Right atrium auricular region (tissue), 2 donors: ENCODE results near the gene PCP4. TPM values are rescaled to one million over a fixed set of nuclear protein-coding genes. Genes with fewer than 3 reads are reported as not detected.

Experiments used
- DNase-seq: peaks from one replicate; pipeline ENCODE4 v3.0.0-alpha.2; 2019; ENCODE audit warnings: low spot score
- H3K27ac ChIP-seq, 2 donors: fragments of 200-600 bp; sonication (generic); 1 replicate in 1 of 2; 2 replicates in 1 of 2; pipeline ENCODE4 v1.5.1; 2016 to 2019
- H3K27me3 ChIP-seq, 2 donors: fragments of 200-600 bp; sonication (generic); one replicate each; pipeline versions ENCODE4 v1.5.1 to v1.6.0; 2017 to 2019
- H3K36me3 ChIP-seq: fragments of 200-600 bp; sonication (generic); one replicate; pipeline ENCODE4 v1.5.1; 2016
- H3K4me1 ChIP-seq, 2 donors: fragments of 200-600 bp; sonication (generic); one replicate each; pipeline versions ENCODE4 v1.5.1 to v1.6.0; 2017 to 2019
- H3K4me3 ChIP-seq, 2 donors: fragments of 200-600 bp; sonication (generic); 1 replicate in 1 of 2; 2 replicates in 1 of 2; pipeline ENCODE4 v1.5.1; 2017 to 2019; ENCODE audit warnings: mild to moderate bottlenecking in 1 of 2, moderate library complexity in 1 of 2
- H3K9me3 ChIP-seq, 2 donors: fragments of 200-600 bp; sonication (generic); one replicate each; pipeline ENCODE4 v1.5.1; 2019
- CTCF ChIP-seq, 2 donors: fragments of 200-600 bp; sonication (generic); IDR thresholded peaks; one replicate each; pipeline ENCODE4 v1.5.1; 2019; ENCODE audit warnings: antibody characterized with exemption in 2 of 2
- total RNA-seq, 2 donors: library from RNA; depleted of rRNA; stranded (reverse); fragments of >200 nt; gene quantifications; one replicate each; pipeline ENCODE4 v1.1.0, GENCODE V29; 2016

Gene PCP4
- total RNA-seq, 2 donors from 2014 or later: 1.2 to 6.6 TPM

- Histone ChIP-seq H3K9me3 (peaks cover 0 to 4% of the 10 kb centered on the region in 2 donors), H3K27ac (no peak overlapping the region), H3K36me3 (no peaks in the 10 kb centered on the region), H3K27me3 (no peaks in the 10 kb centered on the region), H3K4me1 (no peaks in the 10 kb centered on the region), H3K4me3 (no peak overlapping the region)
- no peak for TF ChIP-seq CTCF (IDR thresholded peaks at IDR 0.05)
- no peak for DNase-seq
Observed at GRCh38 chr21:39954570-39954969, 87.3 kb downstream of the PCP4 start.

- Histone ChIP-seq H3K27ac (no peak overlapping the region), H3K27me3 (no peaks in the 10 kb centered on the region), H3K4me3 (no peak overlapping the region), H3K9me3 (peaks cover 0 to 12% of the 10 kb centered on the region in 2 donors), H3K36me3 (no peaks in the 10 kb centered on the region), H3K4me1 (no peaks in the 10 kb centered on the region)
- DNase-seq: no peak
- TF ChIP-seq CTCF (IDR thresholded peaks at IDR 0.05): no peak
Observed at GRCh38 chr21:39955326-39955725, 88.1 kb downstream of the PCP4 start.

- Histone ChIP-seq H3K27ac (no peak overlapping the region), H3K9me3 (peaks cover 0 to 14% of the 10 kb centered on the region in 2 donors), H3K4me3 (no peak overlapping the region), H3K4me1 (no peaks in the 10 kb centered on the region), H3K27me3 (no peaks in the 10 kb centered on the region), H3K36me3 (no peaks in the 10 kb centered on the region)
- no peak for DNase-seq
- no peak for TF ChIP-seq CTCF (IDR thresholded peaks at IDR 0.05)
Observed at GRCh38 chr21:39956586-39956985, 89.3 kb downstream of the PCP4 start.

GRCh38 chr21:39958731-39959130, 91.5 kb downstream of the PCP4 start:
- Histone ChIP-seq H3K27ac (no peak overlapping the region), H3K36me3 (no peaks in the 10 kb centered on the region), H3K4me3 (no peak overlapping the region), H3K9me3 (peaks cover 0 to 14% of the 10 kb centered on the region in 2 donors), H3K4me1 (no peaks in the 10 kb centered on the region), H3K27me3 (no peaks in the 10 kb centered on the region)
- no peak for DNase-seq
- TF ChIP-seq CTCF (IDR thresholded peaks at IDR 0.05): no peak

- Histone ChIP-seq H3K4me3 (no peak overlapping the region), H3K4me1 (no peaks in the 10 kb centered on the region), H3K27ac (no peak overlapping the region), H3K27me3 (no peaks in the 10 kb centered on the region), H3K9me3 (peaks cover 0 to 14% of the 10 kb centered on the region in 2 donors), H3K36me3 (no peaks in the 10 kb centered on the region)
- TF ChIP-seq CTCF (IDR thresholded peaks at IDR 0.05): no peak
- no peak for DNase-seq
Observed at GRCh38 chr21:39961251-39961650, 94.0 kb downstream of the PCP4 start.

GRCh38 chr21:39965026-39965425, 97.8 kb downstream of the PCP4 start:
- no peak overlapping the region for H3K27ac ChIP-seq
- no peak for TF ChIP-seq CTCF (IDR thresholded peaks at IDR 0.05)
- peaks cover 0 to 6% of the 10 kb centered on the region in 2 donors for H3K9me3 ChIP-seq
- H3K27me3 ChIP-seq: no peaks in the 10 kb centered on the region
- no peaks in the 10 kb centered on the region for H3K36me3 ChIP-seq
- no peaks in the 10 kb centered on the region for H3K4me1 ChIP-seq
- H3K4me3 ChIP-seq: no peak overlapping the region
- no peak for DNase-seq
